SJCRH30 (cell line): ENCODE results near the gene AIMP1. TPM values are rescaled to one million over a fixed set of nuclear protein-coding genes. Genes with fewer than 3 reads are reported as not detected.

Source experiments
- DNase-seq, 2 experiments: peaks; one replicate each; pipeline ENCODE4 v3.0.0-alpha.2; 2015 to 2020
- H3K27ac ChIP-seq: fragments of 250-450 bp; sonication (Bioruptor Pico); 2 replicates; pipeline ENCODE4 v1.5.1; 2020; ENCODE audit warnings: mild to moderate bottlenecking, moderate library complexity
- H3K27me3 ChIP-seq: fragments of 250-450 bp; sonication (Bioruptor Pico); 2 replicates; pipeline ENCODE4 v1.5.1; 2020; ENCODE audit warnings: mild to moderate bottlenecking, moderate library complexity
- H3K36me3 ChIP-seq: fragments of 250-450 bp; sonication (Bioruptor Pico); 2 replicates; pipeline ENCODE4 v1.5.1; 2020; ENCODE audit warnings: mild to moderate bottlenecking, moderate library complexity
- H3K4me1 ChIP-seq: fragments of 250-450 bp; sonication (Bioruptor Pico); 2 replicates; pipeline ENCODE4 v1.5.1; 2020; ENCODE audit warnings: mild to moderate bottlenecking, moderate library complexity
- H3K4me3 ChIP-seq: fragments of 250-450 bp; sonication (Bioruptor Pico); 2 replicates; pipeline ENCODE4 v1.5.1; 2020; ENCODE audit warnings: mild to moderate bottlenecking, moderate library complexity
- H3K9me3 ChIP-seq: fragments of 250-450 bp; sonication (Bioruptor Pico); replicated peaks from 2 replicates; pipeline ENCODE4 v1.5.1; 2020; ENCODE audit warnings: mild to moderate bottlenecking, moderate library complexity
- total RNA-seq: library from RNA; depleted of rRNA; stranded (reverse); fragments of >200 nt; shearing (Covaris generic); gene quantifications from 2 replicates; pipeline ENCODE4 v1.2.3, GENCODE V29; 2014

Gene AIMP1
- total RNA-seq, 1 experiment from 2014 or later, result 35.4 TPM

DNA sequence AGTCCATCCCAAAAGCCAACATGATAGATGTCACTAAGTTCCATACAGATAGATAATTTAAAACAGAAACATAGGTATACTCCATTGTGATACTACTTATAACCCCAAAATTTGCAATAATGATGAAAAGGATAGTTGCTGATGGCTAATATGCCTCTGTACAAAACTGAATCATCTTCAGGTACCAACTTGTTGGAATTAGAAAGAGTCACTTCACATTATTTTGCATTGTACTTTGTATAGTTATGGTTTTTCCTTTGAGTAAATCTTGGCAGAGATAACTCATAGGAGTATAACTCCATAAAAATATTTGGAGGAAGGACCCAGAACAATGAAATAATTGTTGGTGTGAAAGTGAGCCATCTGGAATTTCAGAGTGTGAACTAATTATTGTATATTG lies 34.7 kb downstream of the AIMP1 start:
- no peak for DNase-seq
- Histone ChIP-seq H3K36me3 (peaks cover 34% of the 10 kb centered on the region), H3K4me1 (no peaks in the 10 kb centered on the region), H3K4me3 (no peak overlapping the region), H3K27me3 (no peaks in the 10 kb centered on the region), H3K27ac (no peak overlapping the region), H3K9me3 (no peaks in the 10 kb centered on the region)

DNA sequence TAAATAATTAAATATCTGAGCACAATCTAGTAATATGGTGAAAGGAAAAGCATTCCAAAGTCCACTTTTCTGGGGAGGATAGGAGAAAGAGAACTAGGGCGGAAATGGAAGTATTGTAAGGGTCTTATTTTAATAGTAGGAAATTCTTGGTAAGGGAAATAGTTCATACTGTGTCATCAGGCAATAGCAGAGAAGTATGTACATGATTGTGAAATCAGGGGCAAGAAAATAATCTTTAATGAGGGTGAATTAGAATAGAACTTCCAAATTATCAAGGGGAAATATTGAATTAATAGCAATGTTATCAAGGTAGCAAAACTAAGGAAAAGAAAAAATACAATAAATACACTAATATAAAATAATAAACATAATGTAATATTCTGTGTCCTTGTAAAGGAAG lies 37.4 kb downstream of the AIMP1 start:
- no peak overlapping the region for H3K4me3 ChIP-seq
- H3K36me3 ChIP-seq, result peaks cover 9% of the 10 kb centered on the region

DNA sequence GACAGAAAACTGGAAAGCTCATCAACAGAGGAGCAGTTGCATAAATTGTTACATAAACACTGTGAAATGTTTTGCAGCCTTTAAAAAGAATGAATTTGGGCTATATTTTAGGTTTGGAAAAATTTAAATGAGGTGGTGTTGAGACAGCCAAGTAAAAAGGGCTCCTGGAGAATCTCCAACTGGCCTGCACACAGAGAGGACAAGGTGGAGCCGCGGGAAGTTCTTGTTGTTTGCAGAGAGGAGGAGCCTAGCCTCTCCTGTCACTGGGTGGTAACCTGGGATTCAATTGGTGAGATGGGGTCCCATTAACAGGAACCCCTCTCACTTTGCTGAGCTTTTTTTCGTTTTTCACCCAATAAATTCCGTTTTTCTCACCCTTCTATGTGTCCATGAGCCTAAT lies 38.8 kb downstream of the AIMP1 start:
- no peak for DNase-seq
- H3K27me3 ChIP-seq, result no peaks in the 10 kb centered on the region
- no peaks in the 10 kb centered on the region for H3K9me3 ChIP-seq
- no peaks in the 10 kb centered on the region for H3K4me1 ChIP-seq
- no peaks in the 10 kb centered on the region for H3K36me3 ChIP-seq
- H3K27ac ChIP-seq, result no peak overlapping the region
- no peak overlapping the region for H3K4me3 ChIP-seq

More for the DNA sequence above, 37.4 kb downstream of the AIMP1 start:
- H3K4me1 ChIP-seq, result no peaks in the 10 kb centered on the region
- no peak for DNase-seq
- no peak overlapping the region for H3K27ac ChIP-seq
- no peaks in the 10 kb centered on the region for H3K9me3 ChIP-seq
- no peaks in the 10 kb centered on the region for H3K27me3 ChIP-seq

DNA sequence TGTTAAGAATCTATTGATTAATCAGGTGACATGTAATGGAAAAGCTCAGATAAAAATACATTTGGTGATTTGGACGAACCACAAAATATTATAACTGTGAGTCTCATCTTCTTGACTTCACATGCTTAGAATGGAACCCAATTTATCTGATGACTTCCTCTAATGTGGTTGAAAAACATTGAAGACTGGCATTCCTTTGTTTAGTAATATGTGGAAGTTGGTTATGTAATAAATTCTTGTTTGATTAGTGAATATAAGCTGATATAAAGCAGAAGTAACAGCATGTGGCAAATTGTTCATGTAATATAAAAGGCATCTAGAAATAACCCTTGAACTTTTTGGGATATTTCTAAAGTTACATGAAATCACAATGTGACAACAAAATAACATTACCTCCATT lies 42.5 kb downstream of the AIMP1 start:
- no peaks in the 10 kb centered on the region for H3K27me3 ChIP-seq
- no peaks in the 10 kb centered on the region for H3K36me3 ChIP-seq
- H3K9me3 ChIP-seq, result no peaks in the 10 kb centered on the region
- H3K4me1 ChIP-seq, result no peaks in the 10 kb centered on the region
- DNase-seq, result no peak
- H3K4me3 ChIP-seq, result no peak overlapping the region
- no peak overlapping the region for H3K27ac ChIP-seq

DNA sequence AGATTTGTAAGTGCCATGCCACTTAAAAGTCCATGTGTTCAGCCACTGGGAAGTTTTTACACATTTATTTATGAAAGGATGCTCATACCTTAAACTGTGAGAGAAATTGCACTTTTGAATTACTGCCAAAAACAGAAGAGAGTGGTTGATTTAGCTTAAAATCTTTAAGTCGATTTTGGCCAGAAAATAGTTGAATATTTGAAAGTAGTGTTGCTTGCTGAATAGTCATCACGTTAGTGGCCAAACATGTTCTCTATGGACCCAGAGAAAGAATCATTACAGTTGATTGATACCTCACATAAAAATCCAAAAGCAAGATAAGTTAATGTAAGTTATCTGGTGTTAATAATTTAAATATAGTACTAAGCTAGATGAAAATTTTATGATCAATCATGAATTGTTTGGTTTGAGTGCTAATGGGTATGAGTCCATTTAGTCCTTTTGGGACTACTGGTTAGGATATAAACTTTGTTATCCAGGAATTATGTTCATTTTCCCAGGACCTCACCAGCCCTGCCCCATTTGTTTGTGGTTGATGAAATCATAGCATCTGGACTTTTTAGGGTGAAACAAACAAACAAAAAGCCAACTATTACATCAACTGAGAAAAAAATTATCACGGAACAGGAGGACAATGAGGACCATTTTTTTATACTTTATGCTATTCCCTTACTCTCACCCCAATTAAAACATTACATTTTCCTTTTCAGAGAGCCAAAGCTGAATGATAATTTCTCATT lies 45.9 kb downstream of the AIMP1 start:
- Histone ChIP-seq H3K9me3 (no peaks in the 10 kb centered on the region), H3K27ac (no peak overlapping the region), H3K27me3 (no peaks in the 10 kb centered on the region), H3K4me1 (no peaks in the 10 kb centered on the region), H3K4me3 (no peak overlapping the region), H3K36me3 (no peaks in the 10 kb centered on the region)
- no peak for DNase-seq

DNA sequence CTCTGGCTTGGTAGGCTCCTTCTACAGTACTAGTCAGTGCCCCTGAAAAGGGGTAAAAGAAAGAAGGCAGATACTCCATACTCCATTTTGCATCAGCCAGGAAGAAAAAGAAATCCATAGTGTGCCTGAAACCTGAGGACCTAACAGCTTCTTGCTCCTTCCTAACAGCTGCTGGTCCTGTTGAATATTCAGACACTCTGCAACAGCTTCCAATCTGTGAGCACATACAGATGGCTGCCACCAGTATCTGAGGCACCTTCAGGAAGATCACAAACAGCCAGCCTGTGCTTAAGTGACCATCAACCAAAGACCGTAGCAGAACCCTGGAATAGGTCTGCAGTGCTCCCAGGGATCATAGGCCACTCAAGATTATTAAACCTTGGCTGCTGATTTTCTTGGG lies 47.9 kb downstream of the AIMP1 start:
- Histone ChIP-seq H3K36me3 (no peaks in the 10 kb centered on the region), H3K4me1 (no peaks in the 10 kb centered on the region), H3K4me3 (no peak overlapping the region), H3K27ac (no peak overlapping the region), H3K9me3 (no peaks in the 10 kb centered on the region), H3K27me3 (no peaks in the 10 kb centered on the region)
- DNase-seq, result peak in 1 of 2 experiments; percentile 37

DNA sequence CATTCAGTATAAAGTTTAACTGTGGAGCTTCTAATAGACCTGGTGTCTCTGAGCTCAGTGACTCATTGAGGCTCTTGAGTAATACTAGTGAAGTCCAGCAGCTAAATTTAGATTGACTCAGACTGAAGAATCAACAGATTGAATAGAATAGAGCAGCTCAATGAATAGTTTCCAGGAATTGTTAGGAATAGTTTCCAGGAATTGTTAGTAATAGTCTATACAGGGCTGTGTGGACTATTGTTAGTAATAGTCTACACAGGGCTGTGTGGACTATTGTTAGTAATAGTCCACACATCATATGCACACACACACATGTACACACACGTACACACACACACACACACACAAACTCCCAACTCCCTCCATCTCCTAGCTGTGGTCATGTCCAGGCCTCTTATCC lies 49.3 kb downstream of the AIMP1 start:
- H3K4me1 ChIP-seq, result no peaks in the 10 kb centered on the region
- H3K27me3 ChIP-seq, result no peaks in the 10 kb centered on the region
- no peak overlapping the region for H3K27ac ChIP-seq
- H3K9me3 ChIP-seq, result no peaks in the 10 kb centered on the region
- no peaks in the 10 kb centered on the region for H3K36me3 ChIP-seq
- no peak overlapping the region for H3K4me3 ChIP-seq
- DNase-seq, result no peak

DNA sequence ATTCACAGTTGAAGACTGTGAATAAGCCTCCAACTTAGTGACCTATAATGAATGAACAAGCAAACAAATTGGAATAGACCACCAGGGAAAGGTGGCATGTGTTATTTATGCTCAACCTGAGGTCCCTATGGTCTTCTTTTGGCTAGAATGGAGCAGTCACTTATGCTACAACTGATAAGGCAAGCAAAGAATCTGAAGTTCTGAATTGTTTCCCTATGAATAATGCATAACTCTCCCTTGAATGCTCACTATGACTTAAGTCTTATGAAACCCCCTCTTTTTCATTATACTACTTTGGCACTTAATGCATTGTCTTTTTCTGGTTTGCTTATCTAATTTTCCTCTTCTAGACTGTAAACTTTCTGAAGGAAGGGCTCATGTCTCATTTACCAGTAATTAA lies 49.7 kb downstream of the AIMP1 start:
- H3K27me3 ChIP-seq, result no peaks in the 10 kb centered on the region
- no peak for DNase-seq
- no peaks in the 10 kb centered on the region for H3K36me3 ChIP-seq
- no peaks in the 10 kb centered on the region for H3K9me3 ChIP-seq
- H3K27ac ChIP-seq, result no peak overlapping the region
- no peak overlapping the region for H3K4me3 ChIP-seq
- H3K4me1 ChIP-seq, result no peaks in the 10 kb centered on the region

DNA sequence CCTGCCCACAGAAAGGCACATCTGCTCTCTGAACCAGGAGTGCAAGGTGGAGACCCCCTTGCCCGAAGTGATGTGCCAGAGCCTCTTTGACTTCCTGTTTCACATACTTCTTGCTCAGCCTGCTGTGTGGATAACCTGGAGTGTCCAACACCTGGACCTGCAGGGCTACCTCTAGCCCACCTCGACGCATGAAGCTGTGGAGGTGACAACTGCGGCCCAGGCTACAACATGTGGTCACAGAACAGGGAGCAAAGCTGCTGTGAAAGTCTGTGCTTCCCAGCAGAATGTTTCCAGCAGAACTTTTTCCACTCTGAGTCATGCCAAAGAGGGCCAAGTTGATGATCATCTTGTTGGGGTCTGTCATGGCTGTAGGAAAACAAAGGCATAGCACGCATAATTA lies 50.7 kb downstream of the AIMP1 start:
- Histone ChIP-seq H3K36me3 (no peaks in the 10 kb centered on the region), H3K4me3 (no peak overlapping the region), H3K27me3 (no peaks in the 10 kb centered on the region), H3K27ac (no peak overlapping the region), H3K4me1 (no peaks in the 10 kb centered on the region), H3K9me3 (no peaks in the 10 kb centered on the region)
- DNase-seq, result no peak

DNA sequence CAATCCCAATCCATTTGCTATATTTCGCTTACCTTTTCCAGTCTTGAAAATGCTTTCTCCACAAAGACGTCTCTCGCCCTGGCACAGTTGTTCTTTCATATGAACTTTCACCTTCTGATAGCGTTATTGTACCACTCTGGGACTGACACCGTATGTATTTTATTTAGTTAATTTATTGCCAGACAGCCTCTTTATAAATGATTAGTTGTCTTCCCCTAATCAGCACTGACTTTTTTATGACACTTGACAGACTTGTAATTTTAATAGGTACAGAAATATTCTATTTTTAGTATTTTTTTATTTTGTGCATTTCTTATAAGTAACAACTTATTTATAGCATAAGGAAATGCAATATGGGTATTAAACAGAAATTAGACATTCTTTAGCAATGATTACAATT lies 52.3 kb downstream of the AIMP1 start, which contains the start of gene GIMD1:
Gene GIMD1, minus strand, starts transcription at position 101 of the 400 bp plus-strand sequence. CDS start 1,343 bp downstream, outside the sequence.
- no peaks in the 10 kb centered on the region for H3K36me3 ChIP-seq
- no peaks in the 10 kb centered on the region for H3K9me3 ChIP-seq
- H3K4me1 ChIP-seq, result no peaks in the 10 kb centered on the region
- no peak within 1 kb of the TSS for H3K4me3 ChIP-seq
- no peak within 1 kb of the TSS for H3K27ac ChIP-seq
- DNase-seq, result no peak
- no peaks in the 10 kb centered on the region for H3K27me3 ChIP-seq

DNA sequence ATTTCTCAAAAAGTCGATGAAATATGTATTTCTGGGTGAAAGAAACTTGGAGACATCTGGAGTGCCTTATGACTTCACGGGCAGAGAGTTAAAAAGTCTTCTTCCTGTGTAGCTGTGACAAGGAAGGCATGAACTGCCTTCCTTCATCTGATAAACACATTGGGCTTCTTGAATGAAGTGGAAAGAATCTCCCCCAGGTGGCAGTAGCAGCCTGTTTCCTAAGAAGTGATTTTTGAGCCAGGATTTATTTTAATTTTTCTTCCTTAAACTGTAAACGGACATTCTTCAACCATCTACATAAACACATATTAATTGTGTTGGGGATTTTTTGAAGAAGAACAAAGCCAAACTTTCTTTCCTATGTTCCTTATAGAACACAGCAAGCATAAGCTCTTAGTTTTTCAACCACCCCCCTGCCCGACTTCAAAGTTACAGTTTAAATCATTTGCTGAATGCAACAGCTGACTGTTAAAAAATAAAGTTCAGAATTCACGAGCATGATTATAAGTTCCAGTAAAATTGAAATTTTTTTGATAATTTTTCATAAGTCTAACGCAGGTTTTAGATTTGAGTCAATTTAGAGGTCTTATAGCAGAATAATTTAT lies 53.2 kb downstream of the AIMP1 start:
- Histone ChIP-seq H3K4me3 (no peak overlapping the region), H3K9me3 (no peaks in the 10 kb centered on the region), H3K36me3 (no peaks in the 10 kb centered on the region), H3K4me1 (no peaks in the 10 kb centered on the region), H3K27me3 (no peaks in the 10 kb centered on the region), H3K27ac (no peak overlapping the region)
- DNase-seq, result peak; percentile 33 to 69

DNA sequence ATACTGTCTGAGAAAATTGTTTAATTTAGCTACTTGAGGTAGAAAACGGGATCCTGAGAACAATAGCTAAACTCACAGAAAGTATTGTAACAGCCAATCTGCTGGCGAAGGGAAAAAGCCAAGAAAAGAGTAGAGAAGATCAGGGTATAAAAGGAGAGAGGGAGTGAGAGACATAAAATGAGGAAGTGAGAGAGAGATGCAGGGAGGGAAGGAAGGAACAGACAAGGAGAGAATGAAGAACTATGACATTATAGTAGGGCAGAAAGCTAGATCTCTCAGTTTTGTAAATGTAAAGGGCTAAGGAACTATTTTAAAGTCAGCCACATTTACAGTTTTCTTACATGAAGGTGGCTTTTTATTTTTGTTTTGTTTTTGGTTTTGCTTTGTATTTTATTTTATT lies 53.9 kb downstream of the AIMP1 start:
- DNase-seq, result no peak
- Histone ChIP-seq H3K36me3 (no peaks in the 10 kb centered on the region), H3K27ac (no peak overlapping the region), H3K9me3 (no peaks in the 10 kb centered on the region), H3K27me3 (no peaks in the 10 kb centered on the region), H3K4me3 (no peak overlapping the region), H3K4me1 (no peaks in the 10 kb centered on the region)

DNA sequence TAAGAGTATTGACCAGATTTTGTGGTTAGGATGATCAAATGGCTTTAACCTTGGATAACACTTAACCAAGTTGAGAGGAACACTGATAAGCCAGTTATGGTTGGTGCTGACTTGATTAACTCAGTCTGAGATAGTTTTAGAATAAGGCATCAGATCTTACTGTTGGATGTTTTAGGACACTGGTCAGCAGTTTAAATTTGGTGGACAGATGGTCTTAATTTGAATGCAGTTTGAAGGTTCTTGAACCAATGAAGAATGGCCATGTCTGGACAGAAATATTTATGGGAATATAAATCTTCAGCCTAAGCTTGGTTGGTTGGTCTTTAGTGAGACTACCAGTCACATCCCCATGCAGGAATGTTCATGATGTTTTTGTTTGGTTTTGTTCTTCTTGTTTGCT lies 54.8 kb downstream of the AIMP1 start:
- no peak overlapping the region for H3K4me3 ChIP-seq
- no peaks in the 10 kb centered on the region for H3K36me3 ChIP-seq
- no peaks in the 10 kb centered on the region for H3K4me1 ChIP-seq
- H3K9me3 ChIP-seq, result no peaks in the 10 kb centered on the region
- no peaks in the 10 kb centered on the region for H3K27me3 ChIP-seq
- DNase-seq, result no peak
- no peak overlapping the region for H3K27ac ChIP-seq

DNA sequence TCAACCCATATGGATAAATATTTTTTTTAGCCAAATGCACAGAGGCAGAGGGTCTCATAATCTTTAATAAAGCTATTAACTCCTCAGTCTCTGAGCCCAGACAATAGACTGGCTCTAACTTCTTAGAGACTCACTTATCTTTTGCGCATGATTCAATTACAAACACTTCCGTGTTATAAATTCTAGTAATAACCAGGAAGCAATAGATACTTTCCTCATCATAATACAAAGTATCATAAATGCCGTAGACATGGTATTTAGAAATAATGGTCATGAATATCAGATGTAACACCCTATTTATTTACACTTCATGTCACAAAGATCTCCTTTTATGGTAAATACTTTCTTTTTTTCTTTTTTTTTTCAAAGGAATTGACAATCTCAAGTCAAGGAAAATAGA lies 56.7 kb downstream of the AIMP1 start:
- no peak overlapping the region for H3K4me3 ChIP-seq
- no peak overlapping the region for H3K27ac ChIP-seq
- no peaks in the 10 kb centered on the region for H3K9me3 ChIP-seq
- H3K4me1 ChIP-seq, result no peaks in the 10 kb centered on the region
- no peaks in the 10 kb centered on the region for H3K36me3 ChIP-seq
- no peak for DNase-seq
- no peaks in the 10 kb centered on the region for H3K27me3 ChIP-seq

DNA sequence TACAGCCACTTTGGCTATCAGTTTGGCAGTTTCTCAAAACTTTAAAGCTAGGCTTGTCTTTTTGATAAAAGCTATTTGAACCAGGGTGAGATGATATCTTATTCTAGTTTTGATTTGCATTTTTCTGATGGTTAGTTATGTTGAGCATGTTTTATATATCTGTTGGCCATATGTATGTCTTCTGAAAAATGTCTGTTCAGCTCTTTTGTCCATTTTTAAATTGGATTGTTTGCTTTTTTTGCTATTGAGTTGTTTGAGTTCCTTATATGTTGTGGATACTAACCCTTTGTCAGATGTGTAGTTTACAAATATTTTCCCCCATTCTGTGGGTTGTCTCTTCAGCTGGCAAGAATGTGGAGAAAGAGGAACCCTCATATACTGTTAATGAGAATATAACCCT lies 63.8 kb downstream of the AIMP1 start:
- DNase-seq, result no peak
- Histone ChIP-seq H3K36me3 (no peaks in the 10 kb centered on the region), H3K4me3 (no peak overlapping the region), H3K4me1 (no peaks in the 10 kb centered on the region), H3K27ac (no peak overlapping the region), H3K27me3 (no peaks in the 10 kb centered on the region), H3K9me3 (0 out of 2 replicates have a peak, but pooled peaks cover 3% of the 10 kb centered on the region)

DNA sequence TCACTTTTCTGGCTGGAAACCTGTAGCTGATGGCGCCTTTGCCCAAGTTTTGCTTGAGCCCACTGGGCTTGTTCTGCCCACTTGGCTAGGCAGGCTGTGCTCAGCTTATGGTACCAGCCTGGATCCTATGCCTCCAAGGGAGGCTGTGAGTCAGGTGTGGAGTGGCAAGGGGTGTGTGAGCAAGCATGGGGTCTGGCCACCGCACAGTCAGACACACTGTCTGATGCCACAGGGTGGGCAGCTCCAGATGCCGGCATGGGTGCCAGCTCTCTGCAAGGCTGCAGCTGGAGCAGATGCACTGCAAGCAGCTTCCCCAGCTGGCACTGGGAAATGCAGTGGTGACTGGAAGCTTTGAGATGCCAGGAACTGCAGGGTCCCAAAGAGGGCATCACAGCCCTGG lies 68.5 kb downstream of the AIMP1 start:
- Histone ChIP-seq H3K4me3 (no peak overlapping the region), H3K27ac (no peak overlapping the region), H3K4me1 (no peaks in the 10 kb centered on the region), H3K36me3 (no peaks in the 10 kb centered on the region), H3K9me3 (no peaks in the 10 kb centered on the region), H3K27me3 (no peaks in the 10 kb centered on the region)
- DNase-seq, result no peak
